GM18873 (cell line): ENCODE results near the gene ANKFN1.

Experiments
- ATAC-seq: cut with Tn5 transposase; IDR thresholded peaks from one replicate; pipeline ENCODE4 v1.9.1; 2021; ENCODE audit warnings: mild to moderate bottlenecking, moderate library complexity, moderate number of reproducible peaks; ENCODE audit not compliant: unreplicated experiment, low FRiP score

Gene ANKFN1

DNA sequence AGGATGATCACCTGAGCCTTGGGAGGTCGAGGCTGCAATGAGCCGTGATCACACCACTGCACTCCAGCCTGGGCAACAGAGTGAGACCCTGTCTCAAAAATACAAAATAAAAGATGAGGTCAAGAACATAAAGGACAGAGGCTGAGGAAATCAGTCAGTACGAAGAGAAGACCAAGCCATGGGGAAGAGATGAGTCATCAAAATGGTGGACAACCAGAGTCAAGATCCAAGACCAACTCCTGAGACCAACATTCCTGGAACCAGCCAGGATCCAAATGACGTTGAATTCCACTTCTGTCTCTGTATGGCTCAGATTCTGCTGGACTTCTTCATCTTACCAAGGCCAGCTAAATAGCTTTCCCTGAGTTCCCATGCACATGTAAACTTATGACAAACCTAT lies 395.4 kb downstream of the ANKFN1 start:
- no peak for ATAC-seq

DNA sequence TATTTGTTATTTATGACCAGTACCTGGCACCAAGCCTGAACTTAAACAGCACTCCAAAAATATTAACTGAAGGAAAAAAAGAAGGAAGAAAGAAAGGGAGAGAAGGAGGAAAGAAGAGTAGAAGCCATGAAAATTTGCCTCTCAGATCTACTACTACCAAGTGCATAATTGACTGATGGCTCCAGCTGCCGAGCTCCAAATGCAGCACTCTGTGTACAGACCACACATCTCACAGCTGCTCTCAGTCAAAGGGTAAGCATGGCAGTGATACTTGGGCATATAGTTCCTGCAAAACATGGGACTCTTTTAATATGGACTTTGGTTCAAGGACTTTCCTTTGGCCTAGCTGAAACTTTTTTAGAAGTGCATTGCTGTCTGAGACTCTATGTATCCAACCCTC lies 396.2 kb downstream of the ANKFN1 start:
- no peak for ATAC-seq

DNA sequence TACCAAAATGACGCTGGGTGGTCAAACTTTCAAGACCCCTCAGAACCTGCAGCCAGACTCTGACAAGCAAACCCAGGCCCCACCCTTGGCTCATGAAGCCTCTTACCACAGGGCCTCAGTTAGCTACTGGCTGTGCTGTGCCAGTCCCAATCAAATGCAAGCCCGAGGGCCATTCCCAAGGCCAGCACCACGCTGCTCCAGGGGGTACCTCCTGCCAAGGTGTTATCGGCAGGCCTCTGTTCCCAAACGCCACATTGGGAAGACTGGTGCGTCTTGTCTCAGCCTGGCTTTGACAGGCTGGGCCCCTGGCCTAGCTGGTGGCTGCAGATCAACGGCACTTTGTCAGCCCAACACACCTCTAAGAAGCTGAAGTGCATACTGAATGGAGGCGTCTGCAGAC lies 404.4 kb downstream of the ANKFN1 start:
- ATAC-seq: no peak

DNA sequence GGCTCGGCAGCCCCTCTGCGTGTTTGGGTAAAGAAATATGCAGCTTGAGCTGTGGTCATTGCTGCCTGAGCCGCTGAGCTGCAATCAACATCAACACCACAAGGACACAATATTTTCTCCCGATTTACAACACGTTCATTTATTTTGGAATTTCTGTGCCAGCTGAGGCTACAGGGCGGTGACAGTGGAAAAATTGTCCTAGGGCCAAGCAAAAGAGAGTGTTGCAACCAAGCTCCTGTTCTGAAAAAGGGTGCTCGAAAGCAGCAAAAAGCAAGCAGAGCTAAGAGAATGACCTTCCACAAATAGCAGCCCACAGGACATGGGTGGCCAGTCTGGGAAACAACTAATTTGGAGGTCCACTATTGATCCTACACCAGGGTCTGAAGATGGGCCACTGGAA lies 404.8 kb downstream of the ANKFN1 start:
- no peak for ATAC-seq
